HFF-Myc (cell line): ENCODE data around the gene ERICH6.

Source experiments
- DNase-seq: peaks from one replicate; pipeline ENCODE4 v3.0.0-alpha.2; 2011; ENCODE audit warnings: low read depth; ENCODE audit errors: extremely low read depth
- H3K4me3 ChIP-seq: replicated peaks from 2 replicates; pipeline ENCODE4 v1.5.1; 2011; ENCODE audit warnings: low read depth, mild to moderate bottlenecking, control low read depth, low read length
- TF ChIP-seq, protein P1 (sequence below): IDR thresholded peaks from 2 replicates; pipeline ENCODE4 v1.5.1; 2012; ENCODE audit warnings: mild to moderate bottlenecking, low read depth, low read length, control low read depth; ENCODE audit errors: missing control alignments

The ERICH6 gene

DNA sequence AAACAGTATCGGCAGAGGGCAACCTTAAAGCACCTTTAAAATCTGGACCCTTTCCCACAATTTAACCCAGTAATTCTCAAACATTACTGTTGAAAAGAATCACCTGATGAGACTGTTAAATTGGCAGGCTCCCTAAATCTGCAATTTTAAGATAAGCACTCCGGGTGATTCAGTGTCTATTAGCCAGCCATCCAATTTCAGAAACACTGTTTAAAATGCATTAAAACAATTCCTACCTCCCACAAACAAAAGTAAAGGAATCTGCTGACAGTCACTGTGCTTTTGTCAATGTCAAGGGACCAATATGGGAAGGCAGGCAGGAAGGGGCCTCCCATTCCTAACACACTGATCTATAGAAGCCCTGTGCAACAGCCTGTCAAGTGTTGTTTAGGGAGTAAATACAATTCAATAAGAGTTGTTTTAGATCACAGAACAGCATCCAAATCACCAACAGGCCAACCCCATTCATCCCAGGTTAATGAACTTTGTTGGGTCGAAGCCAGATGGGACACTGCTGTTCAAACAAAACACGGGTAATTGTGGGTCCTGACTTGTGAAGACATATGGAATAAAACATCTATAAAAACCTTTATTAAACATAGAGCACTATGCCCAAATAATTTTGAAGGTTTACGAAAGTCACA is 37.9 kb upstream of the ERICH6 start:
- TF ChIP-seq, protein P1, sequence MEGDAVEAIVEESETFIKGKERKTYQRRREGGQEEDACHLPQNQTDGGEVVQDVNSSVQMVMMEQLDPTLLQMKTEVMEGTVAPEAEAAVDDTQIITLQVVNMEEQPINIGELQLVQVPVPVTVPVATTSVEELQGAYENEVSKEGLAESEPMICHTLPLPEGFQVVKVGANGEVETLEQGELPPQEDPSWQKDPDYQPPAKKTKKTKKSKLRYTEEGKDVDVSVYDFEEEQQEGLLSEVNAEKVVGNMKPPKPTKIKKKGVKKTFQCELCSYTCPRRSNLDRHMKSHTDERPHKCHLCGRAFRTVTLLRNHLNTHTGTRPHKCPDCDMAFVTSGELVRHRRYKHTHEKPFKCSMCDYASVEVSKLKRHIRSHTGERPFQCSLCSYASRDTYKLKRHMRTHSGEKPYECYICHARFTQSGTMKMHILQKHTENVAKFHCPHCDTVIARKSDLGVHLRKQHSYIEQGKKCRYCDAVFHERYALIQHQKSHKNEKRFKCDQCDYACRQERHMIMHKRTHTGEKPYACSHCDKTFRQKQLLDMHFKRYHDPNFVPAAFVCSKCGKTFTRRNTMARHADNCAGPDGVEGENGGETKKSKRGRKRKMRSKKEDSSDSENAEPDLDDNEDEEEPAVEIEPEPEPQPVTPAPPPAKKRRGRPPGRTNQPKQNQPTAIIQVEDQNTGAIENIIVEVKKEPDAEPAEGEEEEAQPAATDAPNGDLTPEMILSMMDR, result no peak

DNA sequence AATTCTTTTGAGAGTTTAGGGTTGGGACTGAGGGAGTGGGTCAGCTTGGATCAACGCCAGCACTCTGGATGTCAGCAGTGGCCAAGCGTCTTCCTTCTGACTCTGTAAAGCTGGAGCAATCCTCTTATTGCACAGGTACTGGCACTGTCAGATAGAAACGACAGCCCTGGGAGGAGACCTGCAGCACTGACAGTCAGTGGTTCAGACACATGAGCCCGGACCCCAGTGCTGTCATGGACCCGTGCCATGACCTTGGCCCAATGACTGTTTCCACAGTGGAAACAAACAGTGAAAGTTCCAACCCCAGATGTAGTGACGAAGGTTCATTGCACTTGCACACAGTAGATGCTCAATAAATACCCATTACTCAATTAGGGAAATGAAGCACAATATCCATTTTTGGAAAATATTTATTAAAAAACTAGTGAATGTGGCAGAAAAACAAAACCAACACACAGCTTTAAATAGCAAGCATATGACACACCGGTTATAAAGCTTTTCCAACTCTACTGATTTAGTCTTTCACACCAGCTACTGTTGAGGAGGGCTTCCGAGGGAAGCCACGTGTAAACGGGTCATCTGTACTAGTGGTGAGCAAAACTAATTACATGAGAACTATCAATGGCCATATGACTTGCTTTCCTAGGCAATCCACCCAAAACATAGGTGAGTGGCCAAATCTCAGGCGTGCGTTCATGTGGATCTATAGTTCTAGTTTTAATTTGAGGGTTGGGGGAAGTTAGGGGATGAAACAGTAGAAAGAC is 37.2 kb upstream of the ERICH6 start:
- TF ChIP-seq, protein P1, result no peak
- no peak overlapping the region for H3K4me3 ChIP-seq
- DNase-seq, result no peak

More for the DNA sequence above, 37.9 kb upstream of the ERICH6 start:
- no peak overlapping the region for H3K4me3 ChIP-seq
- DNase-seq, result no peak

DNA sequence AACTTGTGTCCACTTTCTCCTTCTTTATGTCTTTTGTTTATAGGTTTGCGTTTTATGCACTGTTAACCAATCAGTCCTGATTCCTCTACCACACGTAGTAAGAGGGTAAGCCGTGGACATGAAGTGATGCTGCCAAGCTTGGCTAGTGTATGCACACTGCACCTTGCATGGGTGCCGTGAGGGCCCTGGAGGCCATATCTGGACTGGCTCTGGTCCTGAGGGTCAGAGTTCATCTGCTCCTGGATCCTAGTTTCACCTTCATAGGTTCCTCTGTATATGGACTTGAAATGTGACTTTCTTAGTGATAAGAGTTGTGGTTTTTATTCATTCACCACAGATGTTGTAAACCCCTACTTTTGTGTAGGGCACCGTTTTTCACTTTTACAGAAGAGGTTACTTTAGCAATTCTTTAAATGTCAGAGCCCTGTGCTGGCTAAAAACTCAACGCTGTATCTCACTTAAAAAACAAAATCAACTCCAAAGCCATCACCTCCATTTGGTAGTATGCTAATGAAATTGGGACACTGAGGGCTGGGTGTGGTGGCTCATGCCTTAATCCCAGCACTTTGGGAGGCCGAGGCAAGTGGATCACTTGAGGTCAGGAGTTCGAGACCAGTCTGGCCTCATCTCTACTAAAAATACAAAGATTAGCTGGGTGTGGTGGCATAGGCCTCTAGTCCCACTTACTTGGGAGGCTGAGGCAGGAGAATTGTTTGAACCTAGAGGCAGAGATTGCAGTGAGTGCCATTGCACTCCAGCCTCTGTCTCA is 36.3 kb upstream of the ERICH6 start:
- H3K4me3 ChIP-seq, result no peak overlapping the region
- TF ChIP-seq, protein P1, result no peak
- no peak for DNase-seq

DNA sequence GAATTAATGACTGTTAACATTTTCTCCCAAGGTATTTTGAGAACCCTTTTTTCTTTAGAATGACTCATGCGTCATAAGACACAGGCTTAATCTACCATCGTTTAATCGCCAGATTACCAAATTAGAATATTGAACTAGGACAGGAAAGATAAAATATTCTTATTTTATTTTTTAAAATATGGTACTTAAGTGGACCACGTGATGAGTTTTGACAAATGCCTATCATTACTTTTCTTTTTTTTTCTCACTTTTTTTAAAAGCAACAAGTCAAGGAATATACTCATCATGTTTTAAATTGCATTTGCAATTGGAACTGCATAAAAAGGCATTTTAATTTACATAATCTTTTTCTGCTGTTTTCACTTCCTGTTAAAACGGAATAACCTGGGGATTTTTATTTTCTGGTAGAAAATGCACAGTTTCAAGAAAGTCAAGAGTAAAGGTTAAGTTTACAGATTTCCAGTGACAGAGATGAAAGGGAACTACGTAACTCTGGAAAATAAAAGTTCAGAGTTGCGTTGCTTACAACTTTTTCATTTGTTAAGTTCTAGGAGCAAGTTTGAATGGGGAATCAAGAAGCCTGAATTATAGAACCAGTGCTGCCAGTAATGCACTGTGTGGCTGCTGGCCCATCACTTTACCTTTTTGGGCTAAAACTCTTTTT is 35.6 kb upstream of the ERICH6 start:
- H3K4me3 ChIP-seq, result no peak overlapping the region
- DNase-seq, result no peak
- TF ChIP-seq, protein P1, result no peak

DNA sequence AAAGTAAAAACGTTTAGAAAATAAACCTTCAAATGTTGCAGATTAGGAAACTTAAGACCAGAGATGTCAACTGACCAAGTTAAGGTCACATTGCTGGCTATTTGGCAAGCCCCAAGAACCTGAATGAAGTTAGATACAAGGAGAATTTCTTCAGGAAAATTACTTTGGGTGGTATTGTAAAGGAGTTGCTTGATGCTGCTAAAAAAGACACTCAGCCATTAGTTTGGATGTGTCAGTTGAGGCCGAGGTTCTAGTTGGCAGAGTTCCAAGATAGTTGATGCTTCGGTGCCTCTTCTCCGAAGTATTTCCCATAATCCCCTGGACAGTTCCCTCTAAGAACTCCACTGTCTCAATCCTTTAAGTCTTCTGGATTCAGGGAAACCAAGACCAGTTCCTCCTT is 35.0 kb upstream of the ERICH6 start:
- TF ChIP-seq, protein P1, result no peak
- no peak overlapping the region for H3K4me3 ChIP-seq
- DNase-seq, result no peak

DNA sequence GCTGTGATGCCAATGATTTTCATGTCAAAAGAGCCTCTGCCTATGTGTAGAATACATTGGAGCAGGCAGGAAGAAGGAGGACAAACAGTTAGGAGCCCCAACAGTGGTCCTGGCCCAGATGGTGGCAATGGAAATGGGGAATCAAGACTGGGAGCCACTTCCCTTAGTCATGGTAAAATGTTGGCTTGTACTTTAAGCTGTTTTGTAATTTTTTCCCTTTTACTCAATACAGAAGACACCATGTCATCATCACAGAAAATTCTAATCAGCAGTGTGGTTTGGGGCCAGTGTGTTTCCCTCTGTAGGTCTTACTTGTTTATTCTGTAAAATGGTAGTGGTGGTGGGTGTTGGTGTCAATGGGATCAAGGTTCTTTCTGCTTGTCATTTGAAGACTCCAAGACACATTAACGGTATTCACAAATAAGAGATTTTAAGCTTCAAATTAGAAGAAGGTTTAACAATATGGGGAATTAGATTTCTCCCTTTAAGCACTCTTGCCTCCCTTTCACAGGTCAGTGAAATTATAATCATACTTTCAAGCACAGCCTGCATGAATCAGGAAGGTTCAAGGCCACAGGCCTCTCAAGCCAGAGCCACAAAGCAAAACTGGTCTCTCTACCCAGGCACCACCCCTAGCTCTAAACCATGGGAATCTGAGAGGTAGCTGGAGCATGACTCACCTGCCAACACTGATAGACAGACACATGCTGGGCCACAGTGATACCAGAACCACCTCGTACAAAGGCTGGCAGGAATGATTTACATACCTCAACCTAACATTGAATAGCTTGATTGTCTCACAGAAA is 34.4 kb upstream of the ERICH6 start:
- H3K4me3 ChIP-seq, result no peak overlapping the region
- DNase-seq, result no peak
- TF ChIP-seq, protein P1, result no peak
